Stomach (tissue), 4 donors: ENCODE results near the gene LYRM2.

Experiments
- CTCF ChIP-seq, 7 experiments: fragments of 450-650 bp in 4 of 7; fragments of 200-600 bp in 3 of 7; sonication (generic) in 3 of 7; IDR thresholded peaks; one replicate each; pipeline ENCODE4 v1.5.1; 2016 to 2019; ENCODE audit warnings: antibody characterized with exemption in 7 of 7, control low read depth in 2 of 7, mild to moderate bottlenecking in 1 of 7
- POLR2A ChIP-seq, 4 donors: fragments of 450-650 bp; IDR thresholded peaks; one replicate each; pipeline ENCODE4 v1.6.1; 2016; ENCODE audit warnings: antibody characterized with exemption in 4 of 4, control low read depth in 2 of 4, mild to moderate bottlenecking in 1 of 4, moderate library complexity in 1 of 4
- POLR2AphosphoS5 ChIP-seq, 3 donors: sonication (generic); formaldehyde crosslinking; IDR thresholded peaks; one replicate each; pipeline ENCODE4 v1.6.1; 2016; ENCODE audit warnings: antibody characterized with exemption in 3 of 3

- no peak for TF ChIP-seq POLR2A (IDR thresholded peaks at IDR 0.05)
- TF ChIP-seq CTCF (IDR thresholded peaks at IDR 0.05) = no peak
- TF ChIP-seq POLR2AphosphoS5 (IDR thresholded peaks at IDR 0.05) = no peak
Observed at GRCh38 chr6:89602166-89602565, 36.4 kb downstream of the LYRM2 start.
